Measurements from ENCODE around the gene LHX4.

Gene LHX4

DNA sequence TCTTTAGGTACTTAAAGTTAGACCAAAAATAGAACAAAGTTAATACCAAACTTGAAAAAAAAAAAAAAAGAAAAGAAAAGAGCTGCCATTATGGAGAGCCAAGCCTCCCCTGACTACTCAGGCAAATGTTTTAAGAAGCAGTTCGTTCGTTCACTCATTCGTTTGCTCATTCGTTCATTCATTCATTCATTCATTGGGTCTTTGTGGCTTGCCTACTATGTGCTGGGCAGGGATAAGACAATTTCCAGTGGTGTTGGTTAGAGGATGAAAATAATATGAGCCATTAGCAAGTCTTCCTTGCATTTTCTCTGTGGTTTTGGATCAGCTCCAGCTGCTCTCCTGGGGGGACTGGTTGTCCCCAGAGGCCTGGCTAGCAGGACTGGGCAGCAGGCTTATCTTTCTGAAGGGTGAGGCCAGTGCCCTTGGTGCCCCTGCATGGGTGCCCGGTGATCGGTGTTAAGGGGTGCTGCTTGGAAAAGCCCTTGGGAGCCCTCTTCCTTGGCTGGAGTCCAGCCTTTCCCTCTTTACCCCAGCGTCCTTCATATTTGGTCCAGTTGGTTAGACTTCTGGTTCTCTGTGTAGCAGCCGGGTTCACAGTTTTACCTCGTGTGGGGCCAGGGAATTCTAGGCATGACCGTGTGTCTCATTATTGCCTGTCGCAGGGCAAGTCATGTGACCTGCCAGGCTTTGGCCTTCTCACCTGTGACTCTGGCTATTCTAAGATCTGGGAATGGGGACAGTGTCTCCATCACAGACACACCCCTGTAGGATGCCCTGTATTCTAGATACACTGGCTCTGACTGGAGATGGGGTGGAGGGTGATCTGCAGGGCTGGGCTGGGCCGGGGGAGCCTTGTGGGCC, 32.8 kb downstream of the LHX4 start:
- TF ChIP-seq, protein P1, sequence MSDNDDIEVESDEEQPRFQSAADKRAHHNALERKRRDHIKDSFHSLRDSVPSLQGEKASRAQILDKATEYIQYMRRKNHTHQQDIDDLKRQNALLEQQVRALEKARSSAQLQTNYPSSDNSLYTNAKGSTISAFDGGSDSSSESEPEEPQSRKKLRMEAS (IDR thresholded peaks at IDR 0.05): no peak
- TF ChIP-seq, protein P2, sequence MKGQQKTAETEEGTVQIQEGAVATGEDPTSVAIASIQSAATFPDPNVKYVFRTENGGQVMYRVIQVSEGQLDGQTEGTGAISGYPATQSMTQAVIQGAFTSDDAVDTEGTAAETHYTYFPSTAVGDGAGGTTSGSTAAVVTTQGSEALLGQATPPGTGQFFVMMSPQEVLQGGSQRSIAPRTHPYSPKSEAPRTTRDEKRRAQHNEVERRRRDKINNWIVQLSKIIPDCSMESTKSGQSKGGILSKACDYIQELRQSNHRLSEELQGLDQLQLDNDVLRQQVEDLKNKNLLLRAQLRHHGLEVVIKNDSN (IDR thresholded peaks at IDR 0.05): peak; percentile 62
- 0 out of 2 replicates have a peak, but pooled peaks have one; percentile 39 for TF ChIP-seq NFIC (IDR thresholded peaks at IDR 0.05)

DNA sequence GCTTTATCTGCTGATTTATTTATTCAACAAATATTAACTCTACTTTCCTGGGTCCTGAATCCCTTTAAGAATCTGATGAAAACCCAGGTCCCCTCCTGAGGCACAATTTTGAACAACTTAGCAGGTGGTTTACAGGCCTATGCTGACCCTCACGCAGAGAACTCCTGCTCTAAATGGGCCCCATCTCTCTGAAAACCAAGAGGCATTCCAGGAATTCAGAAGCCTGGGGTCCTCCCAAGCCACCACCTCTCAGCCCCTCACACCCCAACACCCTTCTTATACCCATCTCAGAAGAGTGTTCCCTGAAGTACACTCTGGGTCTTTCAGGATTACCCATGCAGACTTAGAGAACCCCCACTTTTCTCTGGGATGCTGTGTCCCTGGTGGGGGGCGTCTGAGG, 34.5 kb downstream of the LHX4 start:
- TF ChIP-seq YY1 (IDR thresholded peaks at IDR 0.05; ENCODE audit: low read depth) (no peak), EP300 (IDR thresholded peaks at IDR 0.05; ENCODE audit: borderline replicate concordance) (no peak), TCF12 (IDR thresholded peaks at IDR 0.05; ENCODE audit: low read depth) (no peak), NFIC (IDR thresholded peaks at IDR 0.05) (no peak), RAD21 (IDR thresholded peaks at IDR 0.05; ENCODE audit: low read depth) (no peak), TAF1 (IDR thresholded peaks at IDR 0.05; ENCODE audit: low read depth) (no peak), CREB1 (IDR thresholded peaks at IDR 0.05; ENCODE audit: low read depth) (no peak), TEAD4 (IDR thresholded peaks at IDR 0.05) (no peak)
- TF ChIP-seq, protein P1 (IDR thresholded peaks at IDR 0.05): no peak
- TF ChIP-seq, protein P2 (IDR thresholded peaks at IDR 0.05): no peak

DNA sequence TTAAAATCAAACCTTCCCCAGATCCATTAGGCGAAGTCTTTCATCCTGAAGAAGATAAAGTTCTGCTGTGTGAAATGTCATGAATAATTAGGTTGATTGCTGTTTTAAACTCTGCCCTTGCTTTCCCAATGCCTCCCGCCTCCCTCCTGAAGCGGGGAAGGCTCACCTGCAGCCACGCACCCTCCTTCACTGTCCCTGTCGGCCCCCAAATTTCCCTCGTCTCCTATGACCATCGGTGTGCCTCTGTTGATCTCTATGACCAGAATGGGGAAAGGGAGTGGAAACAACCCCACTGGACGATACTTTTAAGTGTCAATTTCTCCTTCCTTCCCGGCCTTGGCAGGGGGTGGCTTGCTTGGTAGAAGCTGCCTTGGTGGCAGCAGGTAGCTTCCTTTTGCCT, 35.1 kb downstream of the LHX4 start:
- no peak for TF ChIP-seq FOXM1 (IDR thresholded peaks at IDR 0.05; ENCODE audit: borderline replicate concordance, low read depth)
- no peak for TF ChIP-seq ZBTB7A (IDR thresholded peaks at IDR 0.05; ENCODE audit: low read depth)
- TF ChIP-seq CREB1 (IDR thresholded peaks at IDR 0.05; ENCODE audit: low read depth): no peak
- no peak for TF ChIP-seq TCF12 (IDR thresholded peaks at IDR 0.05; ENCODE audit: low read depth)

DNA sequence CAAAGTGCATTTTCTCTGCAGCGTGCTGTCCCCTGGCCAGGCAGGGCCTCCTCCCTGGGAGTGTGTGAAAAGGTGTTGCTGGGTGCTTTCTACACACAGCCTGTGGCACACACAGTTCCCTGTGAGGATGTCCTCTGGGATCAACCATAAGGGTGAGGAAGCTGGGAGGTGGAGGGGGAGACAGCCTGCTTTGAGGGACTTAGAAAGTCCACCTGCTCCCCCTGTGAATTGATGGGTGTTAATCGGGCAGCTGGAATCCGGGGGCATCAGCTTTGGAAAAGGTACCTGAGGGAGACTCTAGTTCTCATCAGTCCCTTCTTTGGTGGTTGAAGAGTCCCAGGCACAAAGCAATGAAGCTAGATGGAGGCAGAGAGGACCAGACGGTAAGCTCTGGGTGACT, 35.8 kb downstream of the LHX4 start:
- TF ChIP-seq ZBTB7A (IDR thresholded peaks at IDR 0.05; ENCODE audit: low read depth) (no peak), TAF1 (IDR thresholded peaks at IDR 0.05; ENCODE audit: low read depth) (no peak), EGR1 (IDR thresholded peaks at IDR 0.05) (no peak), NFIC (IDR thresholded peaks at IDR 0.05) (no peak), CREB1 (IDR thresholded peaks at IDR 0.05; ENCODE audit: low read depth) (no peak), TEAD4 (IDR thresholded peaks at IDR 0.05) (no peak), YY1 (IDR thresholded peaks at IDR 0.05; ENCODE audit: low read depth) (no peak), TCF12 (IDR thresholded peaks at IDR 0.05; ENCODE audit: low read depth) (no peak), EP300 (IDR thresholded peaks at IDR 0.05; ENCODE audit: borderline replicate concordance) (no peak), CEBPB (IDR thresholded peaks at IDR 0.05) (no peak), FOXM1 (IDR thresholded peaks at IDR 0.05; ENCODE audit: borderline replicate concordance, low read depth) (no peak), RAD21 (IDR thresholded peaks at IDR 0.05; ENCODE audit: low read depth) (no peak)
- TF ChIP-seq, protein P1 (IDR thresholded peaks at IDR 0.05): no peak
- TF ChIP-seq, protein P2 (IDR thresholded peaks at IDR 0.05): no peak
- TF ChIP-seq, protein P3, sequence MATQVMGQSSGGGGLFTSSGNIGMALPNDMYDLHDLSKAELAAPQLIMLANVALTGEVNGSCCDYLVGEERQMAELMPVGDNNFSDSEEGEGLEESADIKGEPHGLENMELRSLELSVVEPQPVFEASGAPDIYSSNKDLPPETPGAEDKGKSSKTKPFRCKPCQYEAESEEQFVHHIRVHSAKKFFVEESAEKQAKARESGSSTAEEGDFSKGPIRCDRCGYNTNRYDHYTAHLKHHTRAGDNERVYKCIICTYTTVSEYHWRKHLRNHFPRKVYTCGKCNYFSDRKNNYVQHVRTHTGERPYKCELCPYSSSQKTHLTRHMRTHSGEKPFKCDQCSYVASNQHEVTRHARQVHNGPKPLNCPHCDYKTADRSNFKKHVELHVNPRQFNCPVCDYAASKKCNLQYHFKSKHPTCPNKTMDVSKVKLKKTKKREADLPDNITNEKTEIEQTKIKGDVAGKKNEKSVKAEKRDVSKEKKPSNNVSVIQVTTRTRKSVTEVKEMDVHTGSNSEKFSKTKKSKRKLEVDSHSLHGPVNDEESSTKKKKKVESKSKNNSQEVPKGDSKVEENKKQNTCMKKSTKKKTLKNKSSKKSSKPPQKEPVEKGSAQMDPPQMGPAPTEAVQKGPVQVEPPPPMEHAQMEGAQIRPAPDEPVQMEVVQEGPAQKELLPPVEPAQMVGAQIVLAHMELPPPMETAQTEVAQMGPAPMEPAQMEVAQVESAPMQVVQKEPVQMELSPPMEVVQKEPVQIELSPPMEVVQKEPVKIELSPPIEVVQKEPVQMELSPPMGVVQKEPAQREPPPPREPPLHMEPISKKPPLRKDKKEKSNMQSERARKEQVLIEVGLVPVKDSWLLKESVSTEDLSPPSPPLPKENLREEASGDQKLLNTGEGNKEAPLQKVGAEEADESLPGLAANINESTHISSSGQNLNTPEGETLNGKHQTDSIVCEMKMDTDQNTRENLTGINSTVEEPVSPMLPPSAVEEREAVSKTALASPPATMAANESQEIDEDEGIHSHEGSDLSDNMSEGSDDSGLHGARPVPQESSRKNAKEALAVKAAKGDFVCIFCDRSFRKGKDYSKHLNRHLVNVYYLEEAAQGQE (IDR thresholded peaks at IDR 0.05; ENCODE audit: low read depth): no peak

DNA sequence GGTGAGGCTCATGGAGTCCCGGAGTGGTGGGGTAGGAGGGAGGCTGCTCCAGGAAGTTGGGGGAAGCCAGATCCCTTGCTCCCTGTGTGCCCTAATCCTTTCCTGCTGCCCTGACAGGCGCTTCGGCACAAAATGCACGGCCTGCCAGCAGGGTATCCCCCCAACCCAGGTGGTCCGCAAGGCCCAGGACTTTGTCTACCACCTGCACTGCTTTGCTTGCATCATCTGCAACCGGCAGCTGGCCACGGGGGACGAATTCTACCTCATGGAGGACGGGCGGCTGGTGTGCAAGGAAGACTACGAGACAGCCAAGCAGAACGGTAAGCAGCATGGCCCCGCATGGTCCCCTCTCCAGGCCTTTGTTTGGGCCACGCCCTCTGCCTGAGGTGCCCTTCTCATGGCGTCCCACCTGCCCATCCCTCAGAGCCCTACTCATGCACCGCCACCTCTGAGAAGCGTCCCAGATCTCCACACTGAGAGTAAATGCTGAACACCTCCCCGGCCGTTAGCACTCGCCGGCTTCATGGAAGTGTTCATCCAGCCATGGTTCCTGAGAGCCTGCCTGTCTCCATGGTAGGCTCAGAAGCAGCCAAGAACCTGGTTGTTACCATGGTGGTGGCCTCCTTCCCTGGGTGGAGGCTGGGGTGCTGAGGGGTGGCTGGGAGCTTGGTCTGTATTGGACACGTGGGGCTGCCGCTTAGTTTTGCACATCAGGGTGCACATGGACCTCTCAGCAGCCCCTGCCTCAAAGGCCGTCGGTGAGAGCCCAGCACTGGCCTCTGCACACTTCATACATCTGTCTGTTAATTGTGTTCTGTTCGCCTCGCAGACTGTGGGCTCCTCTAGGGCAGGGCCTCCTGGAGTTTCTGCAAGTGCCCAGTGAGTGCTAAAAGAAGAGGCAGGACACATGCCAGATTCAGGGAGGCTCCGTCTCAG, 36.5 kb downstream of the LHX4 start:
- TF ChIP-seq ZBTB7A (IDR thresholded peaks at IDR 0.05; ENCODE audit: low read depth): no peak
- no peak for TF ChIP-seq CEBPB (IDR thresholded peaks at IDR 0.05)
- no peak for TF ChIP-seq TEAD4 (IDR thresholded peaks at IDR 0.05)
- no peak for TF ChIP-seq TCF12 (IDR thresholded peaks at IDR 0.05; ENCODE audit: low read depth)
- TF ChIP-seq, protein P1 (IDR thresholded peaks at IDR 0.05): no peak
- TF ChIP-seq RAD21 (IDR thresholded peaks at IDR 0.05; ENCODE audit: low read depth): no peak
- TF ChIP-seq, protein P3 (IDR thresholded peaks at IDR 0.05; ENCODE audit: low read depth): no peak
- TF ChIP-seq YY1 (IDR thresholded peaks at IDR 0.05; ENCODE audit: low read depth): no peak
- TF ChIP-seq CREB1 (IDR thresholded peaks at IDR 0.05; ENCODE audit: low read depth): no peak
- TF ChIP-seq, protein P2 (IDR thresholded peaks at IDR 0.05): no peak
- TF ChIP-seq EP300 (IDR thresholded peaks at IDR 0.05; ENCODE audit: borderline replicate concordance): no peak
- no peak for TF ChIP-seq FOXM1 (IDR thresholded peaks at IDR 0.05; ENCODE audit: borderline replicate concordance, low read depth)
- no peak for TF ChIP-seq TAF1 (IDR thresholded peaks at IDR 0.05; ENCODE audit: low read depth)
- TF ChIP-seq NFIC (IDR thresholded peaks at IDR 0.05): no peak
- no peak for TF ChIP-seq EGR1 (IDR thresholded peaks at IDR 0.05)

Data from Ishikawa (cell line).